Activated CD8-positive, alpha-beta T cell treated with anti-CD3 and anti-CD28 coated beads for 36 hours (primary cell): ENCODE data around the gene TBATA. TPM values are rescaled to one million over a fixed set of nuclear protein-coding genes. Genes with fewer than 3 reads are reported as not detected.

Experiments used
- ATAC-seq: fragments of 200-7000 bp; cut with Tn5 transposase; one replicate; pipeline ENCODE4 v1.10.0; 2021; ENCODE audit warnings: mild to moderate bottlenecking, moderate library complexity
- CTCF ChIA-PET: fragments of 350-600 bp; sonication (Branson Sonifier 250); formaldehyde crosslinking; loops from one replicate; lab custom pipeline; 2021; ENCODE audit warnings: antibody characterized with exemption; lab: Charles Lee
- POLR2A ChIA-PET: fragments of 350-600 bp; sonication (Branson Sonifier 250); formaldehyde crosslinking; loops from one replicate; lab custom pipeline; 2021; ENCODE audit warnings: antibody characterized with exemption; lab: Charles Lee
- DNase-seq: peaks from one replicate; pipeline ENCODE4 v3.0.0-alpha.2; 2020
- H3K27ac Mint-ChIP-seq: one replicate; pipeline ENCODE4 v1.8.0; 2021; ENCODE audit warnings: mild to moderate bottlenecking, mixed read lengths
- H3K27me3 Mint-ChIP-seq: one replicate; pipeline ENCODE4 v1.8.0; 2021; ENCODE audit warnings: mixed read lengths
- H3K36me3 Mint-ChIP-seq: one replicate; pipeline ENCODE4 v1.8.0; 2021; ENCODE audit warnings: low read depth, mixed read lengths
- H3K4me1 Mint-ChIP-seq: one replicate; pipeline ENCODE4 v1.8.0; 2021; ENCODE audit warnings: low read depth, mixed read lengths
- H3K4me3 Mint-ChIP-seq: one replicate; pipeline ENCODE4 v1.8.0; 2021; ENCODE audit warnings: mild to moderate bottlenecking, moderate library complexity, mixed read lengths
- H3K9me3 Mint-ChIP-seq: one replicate; pipeline ENCODE4 v1.8.0; 2021; ENCODE audit warnings: mixed read lengths
- CTCF ChIP-seq: fragments of 200-600 bp; IDR thresholded peaks from one replicate; pipeline ENCODE4 v1.8.0; 2022; ENCODE audit warnings: antibody characterized with exemption, mild to moderate bottlenecking
- intact Hi-C: fragments of 100-400 bp; cut with micrococcal nuclease; formaldehyde crosslinking; loops from one replicate; pipeline ENCODE4 v1.10.0; 2022
- total RNA-seq, 2 experiments: library from RNA; stranded (reverse); gene quantifications; one replicate each; pipeline ENCODE4 v1.2.3, GENCODE V29; 2021

Gene TBATA
- total RNA-seq, 2 experiments from 2014 or later = not detected

- no peak for TF ChIP-seq CTCF
- Mint-ChIP-seq H3K4me1 (peaks cover 39% of the 10 kb centered on the region), H3K9me3 (no peaks in the 10 kb centered on the region), H3K36me3 (peaks cover 15% of the 10 kb centered on the region), H3K4me3 (no peak overlapping the region), H3K27me3 (no peaks in the 10 kb centered on the region), H3K27ac (peak overlapping the region; percentile 2)
- ATAC-seq = no peak
- intact Hi-C loops = no loop called here
- POLR2A ChIA-PET = no interaction called here
- DNase-seq = no peak
- CTCF ChIA-PET = interaction anchor here (0.7 kb wide), 2 partner anchors 13 to 916 kb away, joined by 3 to 5 read pairs; no protein-coding TSS in a partner anchor
These were observed 42.0 kb upstream of the TBATA start for GRCh38 chr10:70827086-70827757.

- peak overlapping the region; percentile 62 for H3K27ac Mint-ChIP-seq
- ChIA-PET CTCF (interaction anchor here (0.9 kb wide), 1 partner anchor 203 kb away, joined by 3 read pairs; no protein-coding TSS in a partner anchor), POLR2A (interaction anchor here (0.6 to 0.8 kb wide), 2 partner anchors 10 to 17 kb away, joined by 3 read pairs; no protein-coding TSS in a partner anchor)
- ATAC-seq (no peak), DNase-seq (no peak)
- TF ChIP-seq CTCF = no peak
- peaks cover 31% of the 10 kb centered on the region for H3K36me3 Mint-ChIP-seq
- no peaks in the 10 kb centered on the region for H3K9me3 Mint-ChIP-seq
- intact Hi-C loops = no loop called here
- no peak overlapping the region for H3K4me3 Mint-ChIP-seq
- no peaks in the 10 kb centered on the region for H3K27me3 Mint-ChIP-seq
- H3K4me1 Mint-ChIP-seq = peaks cover 50% of the 10 kb centered on the region
These were observed 37.1 kb upstream of the TBATA start for GRCh38 chr10:70822076-70822820.

DNA sequence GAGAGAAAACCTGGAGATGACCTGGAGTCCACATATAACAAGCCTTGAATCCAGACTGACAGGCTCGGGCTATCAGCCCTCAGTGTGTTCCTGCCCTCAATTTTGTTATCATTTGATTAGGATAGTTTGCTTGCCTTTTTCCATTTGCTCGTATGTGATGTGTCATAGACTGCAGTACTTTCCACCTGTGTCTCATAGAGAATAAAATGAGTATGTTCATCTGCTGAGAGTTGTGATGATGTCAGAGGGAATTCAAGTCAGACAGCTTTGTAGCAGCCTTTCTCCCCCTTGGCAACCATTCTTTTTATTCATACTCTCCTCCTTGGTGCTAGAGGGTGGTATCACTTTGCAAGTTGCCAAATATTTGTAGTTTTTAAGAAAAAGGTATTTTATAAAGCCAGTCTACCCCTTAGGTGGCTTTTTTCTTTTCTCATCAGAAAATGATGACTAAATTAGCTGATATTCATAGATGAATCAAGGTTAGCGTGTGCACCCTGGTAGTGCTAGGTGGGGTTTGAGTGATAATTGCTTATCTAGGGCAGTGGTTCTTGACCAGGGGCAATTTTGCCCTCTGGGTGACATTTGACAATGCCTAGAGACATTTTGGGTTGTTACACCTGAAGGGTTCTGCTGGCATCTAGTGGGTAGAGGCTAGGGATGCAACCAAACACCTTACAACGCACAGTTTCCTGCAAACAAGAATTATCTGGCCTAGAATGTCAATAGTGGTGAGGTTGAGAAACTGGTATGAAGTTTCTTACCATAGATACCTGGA, 36.0 kb upstream of the TBATA start:
- Mint-ChIP-seq H3K9me3 (no peaks in the 10 kb centered on the region), H3K4me3 (no peak overlapping the region), H3K36me3 (peaks cover 30% of the 10 kb centered on the region), H3K4me1 (peaks cover 48% of the 10 kb centered on the region), H3K27me3 (no peaks in the 10 kb centered on the region), H3K27ac (peak overlapping the region; percentile 62)
- no peak for DNase-seq
- ChIA-PET POLR2A (interaction anchor here (0.8 kb wide), 2 partner anchors 18 to 63 kb away, joined by 3 read pairs; no protein-coding TSS in a partner anchor), CTCF (interaction anchor here (1.0 kb wide), 1 partner anchor 82 kb away, joined by 3 read pairs; no protein-coding TSS in a partner anchor)
- ATAC-seq = peak; percentile 65
- intact Hi-C loops = no loop called here
- TF ChIP-seq CTCF = no peak

DNA sequence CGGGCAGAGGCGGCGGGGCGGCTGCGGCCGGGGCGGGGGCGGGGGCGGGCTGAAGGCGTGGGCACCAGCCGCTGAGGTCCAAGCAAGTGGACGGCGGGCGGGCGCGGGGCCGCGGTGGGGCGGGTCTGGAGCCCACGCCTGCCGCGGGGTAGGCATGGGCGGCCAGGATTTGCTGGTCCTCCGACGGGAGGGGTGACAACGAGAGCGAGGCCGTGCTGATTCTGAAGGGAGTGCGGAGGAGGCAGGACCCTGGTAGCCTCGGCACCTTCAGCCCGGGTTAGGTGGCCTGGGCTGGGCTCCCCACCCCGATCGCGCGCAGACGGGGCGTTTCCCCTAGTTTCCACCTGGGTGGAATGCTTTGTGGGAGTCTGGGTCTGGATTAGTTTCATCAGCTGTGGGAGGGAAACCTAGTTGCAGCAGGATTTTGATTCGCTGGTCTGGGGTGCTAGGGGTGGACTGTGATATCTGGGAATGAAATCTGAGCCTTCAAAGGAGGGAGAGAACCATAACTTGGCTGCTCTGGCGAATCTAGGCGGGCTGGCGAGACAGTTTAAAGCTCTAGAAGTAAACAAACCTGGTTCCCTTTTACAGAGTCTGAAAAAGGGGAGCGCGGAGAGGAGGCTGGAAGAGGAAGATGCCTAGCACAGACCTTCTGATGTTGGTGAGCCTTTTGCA, 31.2 kb upstream of the TBATA start:
- intact Hi-C loops = no loop called here
- no peak for TF ChIP-seq CTCF
- POLR2A ChIA-PET = interaction anchor here (1.4 kb wide), 1 partner anchor 15 kb away, joined by 5 read pairs; no protein-coding TSS in a partner anchor
- Mint-ChIP-seq H3K9me3 (no peaks in the 10 kb centered on the region), H3K4me3 (peak overlapping the region; percentile 78), H3K27ac (peak overlapping the region; percentile 69), H3K27me3 (no peaks in the 10 kb centered on the region), H3K4me1 (peaks cover 46% of the 10 kb centered on the region), H3K36me3 (peaks cover 14% of the 10 kb centered on the region)
- DNase-seq (peak; percentile 60), ATAC-seq (peak; percentile 60)
- CTCF ChIA-PET = interaction anchor here (0.6 to 1.7 kb wide), 15 partner anchors 9 to 1350 kb away, joined by 3 to 8 read pairs (median 4); no protein-coding TSS in a partner anchor
